Stimulated activated CD4-positive, alpha-beta T cell treated with anti-CD3 and anti-CD28 coated beads, TNF-alpha, amount 100 ng/mL, for 4 hours (primary cell): Measurements from ENCODE around the gene ATF7.
A peak's percentile ranks its signal among the peaks of the same experiment; 100 is the strongest.
"Not testable (repeated sequence)": the region's sequence is repeated elsewhere in the genome, so short reads cannot be mapped to it uniquely, and the experiment has no call there.

Experiments used
- DNase-seq, 3 experiments: peaks; one replicate each; pipeline ENCODE4 v3.0.0-alpha.2; 2020; ENCODE audit warnings: low read depth in 3 of 3

Gene ATF7

GRCh38 chr12:53625946-53626701 lies at the start of gene ATF7:
Gene ATF7 (minus strand): TSS chr12:53626382. CDS start chr12:53601000, 25,382 bp downstream.
- DNase-seq = peak; percentile 96 to 98 (median 98)

GRCh38 chr12:53674977-53675700 lies 49.0 kb upstream of the ATF7 start:
- no peak for DNase-seq

- DNase-seq = no peak
Measured at GRCh38 chr12:53670971-53671370, 44.8 kb upstream of the ATF7 start.

- no peak for DNase-seq
Measured at GRCh38 chr12:53670308-53670707, 44.1 kb upstream of the ATF7 start.

- no peak for DNase-seq
Measured at GRCh38 chr12:53667080-53667479, 40.9 kb upstream of the ATF7 start.

- no peak for DNase-seq
Measured at GRCh38 chr12:53664936-53665335, 38.8 kb upstream of the ATF7 start.

GRCh38 chr12:53664191-53664590 lies 38.0 kb upstream of the ATF7 start:
- DNase-seq = no peak

- DNase-seq = no peak
Measured at GRCh38 chr12:53660041-53660440, 33.9 kb upstream of the ATF7 start.

- no peak for DNase-seq
Measured at GRCh38 chr12:53659571-53659981, 33.4 kb upstream of the ATF7 start.

GRCh38 chr12:53659011-53659551 lies 32.9 kb upstream of the ATF7 start:
- DNase-seq = no peak

GRCh38 chr12:53657041-53657440 lies 30.9 kb upstream of the ATF7 start:
- no peak for DNase-seq

GRCh38 chr12:53653595-53653994 lies 27.4 kb upstream of the ATF7 start:
- no peak for DNase-seq

GRCh38 chr12:53652366-53652765 lies 26.2 kb upstream of the ATF7 start:
- no peak for DNase-seq

- DNase-seq = no peak
Measured at GRCh38 chr12:53651737-53652136, 25.6 kb upstream of the ATF7 start.

- not testable (repeated sequence) for DNase-seq
Measured at GRCh38 chr12:53646300-53646699, 20.1 kb upstream of the ATF7 start.

- no peak for DNase-seq
Measured at GRCh38 chr12:53645165-53645564, 19.0 kb upstream of the ATF7 start.

GRCh38 chr12:53644133-53644532 lies 18.0 kb upstream of the ATF7 start:
- DNase-seq = no peak

- DNase-seq = no peak
Measured at GRCh38 chr12:53643232-53643979, 17.2 kb upstream of the ATF7 start.

- no peak for DNase-seq
Measured at GRCh38 chr12:53638057-53638456, 11.9 kb upstream of the ATF7 start.

GRCh38 chr12:53636641-53637040 lies 10.5 kb upstream of the ATF7 start:
- no peak for DNase-seq

GRCh38 chr12:53635708-53636107 lies 9.5 kb upstream of the ATF7 start:
- DNase-seq = not testable (repeated sequence)

- no peak for DNase-seq
Measured at GRCh38 chr12:53631721-53632120, 5.5 kb upstream of the ATF7 start.
